ENCODE data around the gene DUSP22. TPM values are rescaled to one million over a fixed set of nuclear protein-coding genes. Genes with fewer than 3 reads are reported as not detected.

DUSP22 gene
- total RNA-seq, 1 donor from 2014 or later: 34.9 TPM

DNA sequence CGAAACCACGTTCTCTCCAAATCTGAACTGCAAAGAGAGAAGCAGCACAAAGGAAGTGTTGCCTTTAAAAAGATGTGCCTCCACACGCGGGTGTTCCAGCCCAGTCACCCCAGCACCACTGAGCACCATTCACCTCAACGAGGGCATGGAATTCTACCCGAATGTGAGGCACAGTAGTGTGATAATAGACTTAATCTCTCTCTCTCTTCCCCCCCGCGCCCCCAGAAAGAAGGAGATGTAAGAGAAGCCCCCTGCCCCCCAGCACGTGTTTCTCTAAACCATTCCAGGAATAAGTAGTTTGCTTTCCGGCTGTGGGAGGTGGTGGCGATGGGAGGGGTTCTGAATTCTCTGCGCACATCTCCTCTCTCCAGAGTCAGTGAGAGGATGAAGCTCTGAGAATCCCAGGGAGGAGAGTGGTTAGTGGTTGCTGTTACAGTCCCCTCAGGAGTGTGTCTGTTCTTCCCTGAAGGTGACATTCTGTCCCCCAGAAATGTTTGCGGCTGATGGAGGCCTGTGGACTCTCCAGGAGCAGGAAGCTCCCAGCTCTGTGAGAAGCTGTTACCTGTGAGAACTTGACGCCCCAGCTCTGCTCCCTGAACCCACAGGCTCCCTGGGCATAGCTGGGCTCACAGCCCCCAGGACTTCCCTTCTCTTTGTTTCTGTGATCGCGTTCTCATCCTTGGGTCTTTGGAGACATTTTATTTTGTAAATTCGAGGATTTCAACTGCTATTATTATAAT, 75.8 kb downstream of the DUSP22 start:
- no peak overlapping the region for H3K27ac Mint-ChIP-seq (ENCODE audit: unreplicated experiment)
- H3K9me3 Mint-ChIP-seq (ENCODE audit: unreplicated experiment): peaks cover 18% of the 10 kb centered on the region

DNA sequence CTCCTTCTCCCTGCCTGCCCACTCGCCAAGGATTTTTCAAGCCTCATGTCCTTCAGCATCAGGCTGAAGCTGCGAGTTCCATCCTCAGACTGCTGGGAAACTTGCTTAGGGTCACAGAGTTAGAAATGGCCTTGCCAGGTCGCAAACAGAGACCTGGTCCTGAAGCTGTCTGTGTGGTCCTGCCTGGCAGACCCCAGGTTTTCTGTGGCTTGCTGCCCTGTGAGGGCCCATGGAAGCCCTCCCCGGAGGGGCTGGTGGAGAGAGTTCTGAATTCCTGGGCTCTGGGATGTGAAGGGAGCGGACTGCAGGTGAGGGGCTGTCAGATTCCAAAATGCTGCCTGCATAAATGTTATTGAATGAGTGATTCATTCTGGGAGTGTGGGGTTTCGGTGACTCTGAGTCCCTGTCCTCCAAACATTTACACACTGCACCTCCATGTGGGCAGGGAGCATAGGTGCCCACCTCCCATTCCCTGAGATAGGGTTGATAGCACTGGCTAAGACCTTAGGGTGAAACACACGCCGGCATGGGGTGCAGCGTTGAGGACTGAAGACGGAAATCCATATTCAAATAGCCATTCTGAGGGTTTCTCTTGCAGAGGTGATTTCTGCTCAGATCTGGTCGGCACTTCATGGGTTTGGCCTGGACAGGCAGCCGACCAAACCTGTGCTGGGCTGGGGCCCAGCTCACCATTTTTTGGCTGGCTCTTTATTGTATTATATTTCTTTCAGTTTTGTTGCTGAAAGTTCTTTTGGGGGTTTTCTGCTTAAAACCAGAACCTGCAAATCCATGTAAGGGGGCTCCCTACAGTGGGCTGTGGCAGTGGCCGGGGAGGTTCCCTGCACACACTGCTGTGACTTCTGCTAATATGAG, 77.5 kb downstream of the DUSP22 start:
- H3K27me3 Mint-ChIP-seq (ENCODE audit: low read depth, unreplicated experiment): peaks cover 33% of the 10 kb centered on the region
- TF ChIP-seq, protein P1, sequence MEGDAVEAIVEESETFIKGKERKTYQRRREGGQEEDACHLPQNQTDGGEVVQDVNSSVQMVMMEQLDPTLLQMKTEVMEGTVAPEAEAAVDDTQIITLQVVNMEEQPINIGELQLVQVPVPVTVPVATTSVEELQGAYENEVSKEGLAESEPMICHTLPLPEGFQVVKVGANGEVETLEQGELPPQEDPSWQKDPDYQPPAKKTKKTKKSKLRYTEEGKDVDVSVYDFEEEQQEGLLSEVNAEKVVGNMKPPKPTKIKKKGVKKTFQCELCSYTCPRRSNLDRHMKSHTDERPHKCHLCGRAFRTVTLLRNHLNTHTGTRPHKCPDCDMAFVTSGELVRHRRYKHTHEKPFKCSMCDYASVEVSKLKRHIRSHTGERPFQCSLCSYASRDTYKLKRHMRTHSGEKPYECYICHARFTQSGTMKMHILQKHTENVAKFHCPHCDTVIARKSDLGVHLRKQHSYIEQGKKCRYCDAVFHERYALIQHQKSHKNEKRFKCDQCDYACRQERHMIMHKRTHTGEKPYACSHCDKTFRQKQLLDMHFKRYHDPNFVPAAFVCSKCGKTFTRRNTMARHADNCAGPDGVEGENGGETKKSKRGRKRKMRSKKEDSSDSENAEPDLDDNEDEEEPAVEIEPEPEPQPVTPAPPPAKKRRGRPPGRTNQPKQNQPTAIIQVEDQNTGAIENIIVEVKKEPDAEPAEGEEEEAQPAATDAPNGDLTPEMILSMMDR (IDR thresholded peaks at IDR 0.05; ENCODE audit: insufficient read depth, low read depth, low read length): no peak
- TF ChIP-seq EZH2 (IDR thresholded peaks at IDR 0.05; ENCODE audit: insufficient read depth, low read length): no peak

More for the DNA sequence above, 75.8 kb downstream of the DUSP22 start:
- H3K36me3 ChIP-seq (ENCODE audit: insufficient read depth, low read length): no peaks in the 10 kb centered on the region
- no peak overlapping the region for H3K4me3 ChIP-seq (ENCODE audit: insufficient read depth, low read depth, low read length)
- H4K20me1 ChIP-seq (ENCODE audit: insufficient read depth, low read length): no peaks in the 10 kb centered on the region
- no peak overlapping the region for H2AFZ ChIP-seq (ENCODE audit: low read depth, low read length)
- Mint-ChIP-seq H3K36me3 (ENCODE audit: low read depth, unreplicated experiment) (no peaks in the 10 kb centered on the region), H3K27me3 (ENCODE audit: low read depth, unreplicated experiment) (peaks cover 18% of the 10 kb centered on the region), H3K4me3 (ENCODE audit: unreplicated experiment) (no peak overlapping the region), H3K4me1 (ENCODE audit: low read depth, unreplicated experiment) (no peaks in the 10 kb centered on the region)
- H3K4me1 ChIP-seq (ENCODE audit: insufficient read depth, low read length): no peaks in the 10 kb centered on the region
- no peak overlapping the region for H3K4me2 ChIP-seq (ENCODE audit: low read length)
- no peak overlapping the region for H3K27ac ChIP-seq (ENCODE audit: low read depth, low read length)
- H3K79me2 ChIP-seq (ENCODE audit: insufficient read depth, low read length): no peaks in the 10 kb centered on the region
- H3K27me3 ChIP-seq (ENCODE audit: insufficient read depth, low read length): peaks cover 8% of the 10 kb centered on the region
- DNase-seq (ENCODE audit: low read depth) (no peak), FAIRE-seq (no peak)
- no peak overlapping the region for H3K9ac ChIP-seq (ENCODE audit: low read length)
- TF ChIP-seq EZH2 (IDR thresholded peaks at IDR 0.05; ENCODE audit: insufficient read depth, low read length): no peak
- TF ChIP-seq, protein P1 (IDR thresholded peaks at IDR 0.05; ENCODE audit: insufficient read depth, low read depth, low read length): no peak
- peaks cover 9% of the 10 kb centered on the region for H3K9me3 ChIP-seq (ENCODE audit: insufficient read depth, low read depth, low read length)

More for the DNA sequence above, 77.5 kb downstream of the DUSP22 start:
- no peak overlapping the region for H3K4me3 ChIP-seq (ENCODE audit: insufficient read depth, low read depth, low read length)
- no peaks in the 10 kb centered on the region for H3K36me3 ChIP-seq (ENCODE audit: insufficient read depth, low read length)
- H2AFZ ChIP-seq (ENCODE audit: low read depth, low read length): no peak overlapping the region
- Mint-ChIP-seq H3K4me3 (ENCODE audit: unreplicated experiment) (no peak overlapping the region), H3K27ac (ENCODE audit: unreplicated experiment) (no peak overlapping the region), H3K4me1 (ENCODE audit: low read depth, unreplicated experiment) (no peaks in the 10 kb centered on the region), H3K9me3 (ENCODE audit: unreplicated experiment) (peaks cover 10% of the 10 kb centered on the region), H3K36me3 (ENCODE audit: low read depth, unreplicated experiment) (no peaks in the 10 kb centered on the region)
- H3K27me3 ChIP-seq (ENCODE audit: insufficient read depth, low read length): peaks cover 19% of the 10 kb centered on the region
- H3K4me1 ChIP-seq (ENCODE audit: insufficient read depth, low read length): no peaks in the 10 kb centered on the region
- peaks cover 9% of the 10 kb centered on the region for H3K9me3 ChIP-seq (ENCODE audit: insufficient read depth, low read depth, low read length)
- no peak overlapping the region for H3K27ac ChIP-seq (ENCODE audit: low read depth, low read length)
- H4K20me1 ChIP-seq (ENCODE audit: insufficient read depth, low read length): no peaks in the 10 kb centered on the region
- DNase-seq (ENCODE audit: low read depth) (no peak), FAIRE-seq (no peak)
- no peaks in the 10 kb centered on the region for H3K79me2 ChIP-seq (ENCODE audit: insufficient read depth, low read length)
- H3K4me2 ChIP-seq (ENCODE audit: low read length): no peak overlapping the region
- no peak overlapping the region for H3K9ac ChIP-seq (ENCODE audit: low read length)
